ENCODE results near the gene PLEKHA7. TPM values are rescaled to one million over a fixed set of nuclear protein-coding genes. Genes with fewer than 3 reads are reported as not detected.

The PLEKHA7 gene
- total RNA-seq, 3 donors from 2014 or later, result 9.8 to 54.6 (median 36.7) TPM

GRCh38 chr11:16844268-16844771, 169.9 kb downstream of the PLEKHA7 start:
- Histone ChIP-seq H3K9me3 (no peaks in the 10 kb centered on the region), H3K27ac (no peak overlapping the region), H3K36me3 (no peaks in the 10 kb centered on the region), H3K4me1 (no peaks in the 10 kb centered on the region), H3K27me3 (no peaks in the 10 kb centered on the region), H3K4me3 (no peak overlapping the region)
- TF ChIP-seq CTCF (IDR thresholded peaks at IDR 0.05), result no peak
- no peak for TF ChIP-seq POLR2A (IDR thresholded peaks at IDR 0.05)
- no peak for TF ChIP-seq POLR2AphosphoS5 (IDR thresholded peaks at IDR 0.05)
- intact Hi-C loops (cut with DNase I; ENCODE audit: low total_unique reads), result no loop called here
- no peak for DNase-seq (ENCODE audit: low spot score in 2 of 2)

GRCh38 chr11:16843294-16843693, 170.9 kb downstream of the PLEKHA7 start:
- Histone ChIP-seq H3K4me1 (no peaks in the 10 kb centered on the region), H3K27me3 (no peaks in the 10 kb centered on the region), H3K9me3 (no peaks in the 10 kb centered on the region), H3K4me3 (no peak overlapping the region), H3K27ac (no peak overlapping the region), H3K36me3 (no peaks in the 10 kb centered on the region)
- intact Hi-C loops (cut with DNase I; ENCODE audit: low total_unique reads), result no loop called here
- no peak for DNase-seq (ENCODE audit: low spot score in 2 of 2)
- TF ChIP-seq POLR2AphosphoS5 (IDR thresholded peaks at IDR 0.05) (no peak), POLR2A (IDR thresholded peaks at IDR 0.05) (no peak), CTCF (IDR thresholded peaks at IDR 0.05) (no peak)

- Histone ChIP-seq H3K4me1 (no peaks in the 10 kb centered on the region), H3K9me3 (no peaks in the 10 kb centered on the region), H3K27me3 (no peaks in the 10 kb centered on the region), H3K27ac (no peak overlapping the region), H3K36me3 (no peaks in the 10 kb centered on the region), H3K4me3 (no peak overlapping the region)
- no peak for DNase-seq (ENCODE audit: low spot score in 2 of 2)
- no peak for TF ChIP-seq POLR2A (IDR thresholded peaks at IDR 0.05)
- no peak for TF ChIP-seq POLR2AphosphoS5 (IDR thresholded peaks at IDR 0.05)
- TF ChIP-seq CTCF (IDR thresholded peaks at IDR 0.05), result no peak
- intact Hi-C loops (cut with DNase I; ENCODE audit: low total_unique reads), result no loop called here
Measured at GRCh38 chr11:16841984-16842383, 172.2 kb downstream of the PLEKHA7 start.

GRCh38 chr11:16841481-16841880, 172.7 kb downstream of the PLEKHA7 start:
- H3K4me3 ChIP-seq, result no peak overlapping the region
- H3K4me1 ChIP-seq, result no peaks in the 10 kb centered on the region
- no peaks in the 10 kb centered on the region for H3K27me3 ChIP-seq
- H3K9me3 ChIP-seq, result no peaks in the 10 kb centered on the region
- TF ChIP-seq POLR2AphosphoS5 (IDR thresholded peaks at IDR 0.05), result no peak
- intact Hi-C loops (cut with DNase I; ENCODE audit: low total_unique reads), result no loop called here
- no peak for DNase-seq (ENCODE audit: low spot score in 2 of 2)
- no peak overlapping the region for H3K27ac ChIP-seq
- no peaks in the 10 kb centered on the region for H3K36me3 ChIP-seq

- no peaks in the 10 kb centered on the region for H3K36me3 ChIP-seq
- no peak overlapping the region for H3K4me3 ChIP-seq
- no peak overlapping the region for H3K27ac ChIP-seq
- TF ChIP-seq CTCF (IDR thresholded peaks at IDR 0.05) (no peak), POLR2A (IDR thresholded peaks at IDR 0.05) (no peak), POLR2AphosphoS5 (IDR thresholded peaks at IDR 0.05) (no peak)
- DNase-seq (ENCODE audit: low spot score in 2 of 2), result no peak
- H3K9me3 ChIP-seq, result no peaks in the 10 kb centered on the region
- H3K4me1 ChIP-seq, result no peaks in the 10 kb centered on the region
- no peaks in the 10 kb centered on the region for H3K27me3 ChIP-seq
- intact Hi-C loops (cut with DNase I; ENCODE audit: low total_unique reads), result no loop called here
Measured at GRCh38 chr11:16840951-16841350, 173.3 kb downstream of the PLEKHA7 start.

GRCh38 chr11:16839821-16840220, 174.4 kb downstream of the PLEKHA7 start:
- Histone ChIP-seq H3K4me1 (no peaks in the 10 kb centered on the region), H3K9me3 (no peaks in the 10 kb centered on the region), H3K27ac (no peak overlapping the region), H3K4me3 (no peak overlapping the region), H3K27me3 (no peaks in the 10 kb centered on the region), H3K36me3 (no peaks in the 10 kb centered on the region)
- intact Hi-C loops (cut with DNase I; ENCODE audit: low total_unique reads), result no loop called here
- DNase-seq (ENCODE audit: low spot score in 2 of 2), result no peak
- TF ChIP-seq POLR2A (IDR thresholded peaks at IDR 0.05), result no peak
- TF ChIP-seq POLR2AphosphoS5 (IDR thresholded peaks at IDR 0.05), result no peak
- TF ChIP-seq CTCF (IDR thresholded peaks at IDR 0.05), result no peak

Data from breast epithelium (tissue), 4 donors.